K562 (cell line): ENCODE results near the gene SLC38A10. TPM values are rescaled to one million over a fixed set of nuclear protein-coding genes. Genes with fewer than 3 reads are reported as not detected.

Source experiments
- ATAC-seq: fragments of 200-7000 bp; cut with Tn5 transposase; 3 replicates; pipeline ENCODE4 v1.9.1; 2020; ENCODE audit warnings: moderate library complexity
- BruUV-seq: library from RNA; stranded (reverse); fragments of 400-500 nt; replicated peaks from 2 replicates; lab custom pipeline; 2021; lab: Mats Ljungman, UMichigan
- CTCF ChIA-PET: fragments of 300-600 bp; formaldehyde crosslinking; extraction: SDS; loops from one replicate; lab custom pipeline; 2021; ENCODE audit warnings: low intra/inter-chr PET ratio; lab: Yijun Ruan, JAX
- POLR2A ChIA-PET: fragments of 300-600, 350-650 bp; sonication (Branson Sonifier 250); formaldehyde crosslinking; extraction: SDS; loops from one replicate; lab custom pipeline; 2021; ENCODE audit warnings: antibody characterized with exemption, inconsistent platforms; lab: Yijun Ruan, JAX
- DNase-seq, 4 experiments: peaks; one replicate each; pipeline versions ENCODE4 v3.0.0 to v3.0.0-alpha.2; 2011 to 2018; ENCODE audit warnings: low spot score in 3 of 4, mixed read lengths in 3 of 4; ENCODE audit errors: extremely low read depth in 1 of 4
- FAIRE-seq: peaks from 2 replicates; lab custom pipeline; 2011; peaks lifted over from hg19 to GRCh38; lab: Jason Lieb, UNC
- H2AFZ ChIP-seq: 2 replicates; pipeline ENCODE4 v1.6.0; 2011; ENCODE audit warnings: low read depth, low read length, control low read depth, inconsistent platforms
- H3K27ac ChIP-seq: fragments of 200-600 bp; 3 replicates; pipeline ENCODE4 v1.8.0; 2011; ENCODE audit warnings: low read depth, mild to moderate bottlenecking, control low read depth, inconsistent platforms, low read length, moderate library complexity, mixed read lengths; ENCODE audit errors: extremely low read depth
- H3K27me3 ChIP-seq, 2 experiments: fragments of 300-600 bp in 1 of 2; 2 replicates in 1 of 2; 3 replicates in 1 of 2; pipeline versions ENCODE4 v1.6.0 to v1.8.0; 2011; ENCODE audit warnings: inconsistent platforms in 2 of 2, low read length in 2 of 2, mild to moderate bottlenecking in 1 of 2, mixed read lengths in 1 of 2, moderate library complexity in 1 of 2; ENCODE audit not compliant: control insufficient read depth in 2 of 2, insufficient read depth in 2 of 2
- H3K36me3 ChIP-seq: fragments of 300-600 bp; 3 replicates; pipeline ENCODE4 v1.8.0; 2011; ENCODE audit warnings: mild to moderate bottlenecking, low read length, inconsistent platforms; ENCODE audit not compliant: control insufficient read depth, insufficient read depth
- H3K4me1 ChIP-seq, 2 experiments: fragments of 200-600 bp in 1 of 2; replicated peaks in 1 of 2; 2 replicates in 1 of 2; 3 replicates in 1 of 2; pipeline versions ENCODE4 v1.5.1 to v1.8.0; 2011; ENCODE audit warnings: inconsistent platforms in 2 of 2, low read length in 2 of 2, mild to moderate bottlenecking in 1 of 2, mixed read lengths in 1 of 2, moderate library complexity in 1 of 2; ENCODE audit not compliant: control insufficient read depth in 2 of 2, insufficient read depth in 2 of 2
- H3K4me2 ChIP-seq: 2 replicates; pipeline ENCODE4 v1.6.1; 2011; ENCODE audit warnings: low read length, control low read depth, inconsistent platforms, mixed read lengths; ENCODE audit not compliant: insufficient read depth
- H3K4me3 ChIP-seq: fragments of 200-600 bp; sonication (generic), shearing (Covaris generic); 2 replicates; pipeline ENCODE4 v1.5.1; 2016; ENCODE audit warnings: control low read depth, inconsistent platforms
- H3K79me2 ChIP-seq: fragments of 200-600 bp; 3 replicates; pipeline ENCODE4 v1.8.0; 2011; ENCODE audit warnings: low read length, inconsistent platforms; ENCODE audit not compliant: control insufficient read depth, insufficient read depth
- H3K9ac ChIP-seq, 2 experiments: 2 replicates each; pipeline versions ENCODE4 v1.6.0 to v1.6.1; 2011; ENCODE audit warnings: low read depth in 2 of 2, low read length in 2 of 2, control low read depth in 1 of 2, inconsistent platforms in 1 of 2, mild to moderate bottlenecking in 1 of 2, mixed read lengths in 1 of 2; ENCODE audit not compliant: insufficient read depth in 1 of 2
- H3K9me1 ChIP-seq: one replicate; pipeline ENCODE4 v1.6.0; 2011; ENCODE audit warnings: inconsistent platforms, mild to moderate bottlenecking, low read length, moderate library complexity; ENCODE audit not compliant: control insufficient read depth, insufficient read depth
- H3K9me3 ChIP-seq: replicated peaks from 2 replicates; pipeline ENCODE4 v1.5.1; 2011; ENCODE audit warnings: low read depth, low read length, inconsistent platforms; ENCODE audit not compliant: control insufficient read depth, insufficient read depth
- H4K20me1 ChIP-seq: replicated peaks from 2 replicates; pipeline ENCODE4 v1.6.1; 2011; ENCODE audit warnings: low read length, inconsistent platforms, mixed read lengths; ENCODE audit not compliant: control insufficient read depth, insufficient read depth
- FOXA3 ChIP-seq, 2 experiments: fragments of 450-650 bp in 1 of 2; sonication (generic) in 1 of 2; formaldehyde crosslinking; IDR thresholded peaks in 1 of 2; conservative IDR thresholded peaks in 1 of 2; 2 replicates each; pipeline versions ENCODE4 v1.4.0 to v1.8.0; 2020 to 2022; ENCODE audit warnings: mild to moderate bottlenecking in 2 of 2, missing genetic modification reagents in 1 of 2
- ZBTB7A ChIP-seq: IDR thresholded peaks from 2 replicates; pipeline ENCODE4 v1.6.1; 2011; ENCODE audit warnings: low read depth, mild to moderate bottlenecking, low read length, moderate library complexity, borderline replicate concordance; ENCODE audit not compliant: control insufficient read depth
- WGBS: fragments of 100-300 bp; shearing (Covaris generic); methylation state at CpG from one replicate; pipeline ENCODE4 v1.1.6; 2016; ENCODE audit warnings: low coverage, mixed read lengths; ENCODE audit not compliant: insufficient coverage; ENCODE audit errors: missing lambda C conversion rate; 5-methylcytosine and 5-hydroxymethylcytosine counted together
- in situ Hi-C: fragments of 300-500 bp; cut with MboI; formaldehyde crosslinking; loops from 4 replicates; pipeline ENCODE4 v1.15.0; 2018; ENCODE audit warnings: inconsistent platforms, mixed read lengths
- intact Hi-C: fragments of 100-400 bp; cut with micrococcal nuclease; formaldehyde crosslinking; loops from 2 replicates; pipeline ENCODE4 v1.14.2; 2022
- polyA plus RNA-seq, 8 experiments: library from polyadenylated mRNA; depleted of rRNA in 4 of 8; stranded (reverse) in 5 of 8; unstranded in 3 of 8; fragments of >200 nt; fragmentation: Nextera tagmentation in 2 of 8; fragmentation: Illumina TruSeq in 1 of 8; extraction: Ambion mirVana in 2 of 8; extraction: Trizol in 1 of 8; gene quantifications; 2 replicates each; pipeline versions ENCODE4 v1.2.1 to v1.2.3, GENCODE V29; 2011 to 2014; ENCODE audit warnings: inconsistent platforms in 1 of 8, missing spikeins in 1 of 8
- total RNA-seq, 7 experiments: library from RNA; depleted of rRNA in 6 of 7; stranded (reverse); fragments of >200 nt in 6 of 7; fragmentation: Illumina TruSeq in 2 of 7; extraction: Trizol in 2 of 7; gene quantifications; 2 replicates each; pipeline versions ENCODE4 v1.2.1 to v1.2.3, GENCODE V29; 2011 to 2021; ENCODE audit warnings: low replicate concordance in 1 of 7
- TF ChIP-seq, protein P1 (sequence below): fragments of 450-650 bp; conservative IDR thresholded peaks from 2 replicates; pipeline ENCODE4 v1.6.1; 2016; ENCODE audit warnings: missing genetic modification characterization, low read depth, mild to moderate bottlenecking, missing compliant biosample characterization, moderate library complexity

The SLC38A10 gene
- total and polyA plus RNA-seq, 9 of the 15 experiments (the other 6 are each of a cell fraction or from before 2014, with no cell fraction given) = 0.45 to 54.2 (median 13.8) TPM

DNA sequence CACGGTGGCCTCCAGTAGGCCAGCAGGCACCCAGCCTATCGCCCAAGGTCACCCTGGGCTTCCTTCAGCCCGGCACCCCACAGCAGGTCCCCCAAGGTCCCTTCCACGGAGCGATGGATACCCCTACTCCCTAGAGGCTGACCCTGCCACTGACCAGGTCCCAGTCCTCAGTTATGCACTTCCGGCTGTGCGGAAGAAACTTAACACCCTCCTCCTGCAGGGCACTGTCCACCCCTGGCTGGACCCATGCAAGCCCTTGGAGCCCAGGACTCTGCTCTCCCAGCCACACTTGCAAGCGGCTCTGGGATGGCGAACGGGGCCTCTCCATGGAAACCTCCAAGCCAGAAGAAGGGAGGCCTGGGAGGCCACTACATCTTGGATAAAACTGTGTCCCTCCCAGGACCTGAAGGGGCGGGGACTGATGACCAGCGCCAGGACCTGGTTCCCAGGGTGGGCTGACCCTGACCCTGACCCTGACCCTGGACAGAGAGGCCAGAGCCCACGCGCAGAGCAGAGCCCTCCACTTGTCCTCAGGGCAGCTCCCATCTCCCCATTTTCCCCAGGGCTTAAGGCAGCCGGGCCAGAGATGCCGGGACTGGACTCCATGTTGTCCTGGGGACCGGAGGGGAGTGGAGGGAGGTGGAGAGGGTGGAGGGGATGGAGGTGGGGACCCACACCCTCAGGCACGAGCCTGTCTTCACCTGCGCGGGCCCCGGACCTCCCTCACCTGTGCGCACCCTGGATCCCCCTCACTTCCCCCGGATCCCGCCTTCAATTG lies 73.1 kb downstream of the SLC38A10 start (continued):
- TF ChIP-seq, protein P1, sequence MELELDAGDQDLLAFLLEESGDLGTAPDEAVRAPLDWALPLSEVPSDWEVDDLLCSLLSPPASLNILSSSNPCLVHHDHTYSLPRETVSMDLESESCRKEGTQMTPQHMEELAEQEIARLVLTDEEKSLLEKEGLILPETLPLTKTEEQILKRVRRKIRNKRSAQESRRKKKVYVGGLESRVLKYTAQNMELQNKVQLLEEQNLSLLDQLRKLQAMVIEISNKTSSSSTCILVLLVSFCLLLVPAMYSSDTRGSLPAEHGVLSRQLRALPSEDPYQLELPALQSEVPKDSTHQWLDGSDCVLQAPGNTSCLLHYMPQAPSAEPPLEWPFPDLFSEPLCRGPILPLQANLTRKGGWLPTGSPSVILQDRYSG (tag) = no peak

DNA sequence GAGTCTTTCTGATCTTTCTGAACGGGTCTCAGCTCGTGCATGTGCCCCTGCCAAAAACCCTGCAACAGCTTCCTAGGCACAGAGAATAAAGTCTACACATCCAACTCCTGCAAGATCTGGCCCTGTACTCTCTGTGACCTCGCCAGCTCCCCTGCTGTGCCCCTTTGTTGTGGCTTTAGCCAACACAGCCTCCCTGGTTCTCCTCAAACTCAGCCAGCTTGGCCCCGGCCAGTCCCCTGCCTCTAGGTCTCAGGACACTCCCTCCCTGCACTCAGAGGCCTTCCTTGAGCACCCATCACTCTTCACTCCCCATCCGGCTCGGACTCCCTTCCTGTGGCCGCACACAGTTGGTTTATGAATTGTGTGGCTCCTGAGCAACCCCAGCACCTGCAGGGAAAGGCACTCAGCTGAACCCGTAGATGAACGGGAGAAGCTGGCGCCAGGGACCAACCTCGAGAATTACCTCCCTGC lies 73.7 kb downstream of the SLC38A10 start:
- Histone ChIP-seq H3K9me3 (no peaks in the 10 kb centered on the region), H3K4me2 (peak overlapping the region; percentile 82; the same call in 1 of the 2 replicates), H3K4me3 (no peak overlapping the region), H3K36me3 (peaks cover 8% of the 10 kb centered on the region; the same call in 1 of the 3 replicates), H2AFZ (no peak overlapping the region), H3K27me3 (no peaks in the 10 kb centered on the region), H3K9ac (peak overlapping the region in 1 of 2 experiments; percentile 89; a peak in 3 of 4 replicates), H3K4me1 (peaks cover 9 to 45% of the 10 kb centered on the region in 2 experiments), H3K9me1 (no peaks in the 10 kb centered on the region), H3K27ac (no peak overlapping the region), H3K79me2 (peaks cover 5% of the 10 kb centered on the region; the same call in 2 of the 3 replicates), H4K20me1 (no peaks in the 10 kb centered on the region)
- in situ Hi-C loops (no loop called here), intact Hi-C loops (loop anchor here (10.0 kb wide), 1 partner anchor 237 kb away; no protein-coding TSS in a partner anchor)
- BruUV-seq = no TSS peak
- ChIA-PET POLR2A (interaction anchor here (0.7 to 1.4 kb wide), 2 partner anchors 10 to 17 kb away, joined by 3 read pairs; no protein-coding TSS in a partner anchor), CTCF (interaction anchor here (0.6 kb wide), 1 partner anchor 36 kb away, joined by 3 read pairs; no protein-coding TSS in a partner anchor)
- FAIRE-seq = no peak
- DNase-seq = no peak
- no peak for ATAC-seq
- 74% methylated on average over 7 of the region's 11 CpGs for WGBS
- peak in 1 of 2 experiments; percentile 22; a peak in 1 of 4 replicates for TF ChIP-seq FOXA3 (CRISPR knock-in tag; conservative IDR thresholded peaks at IDR 0.05 in 1 of 2, IDR thresholded peaks at IDR 0.05 in 1 of 2)
- no peak for TF ChIP-seq ZBTB7A
